ENCODE results near the gene HEPHL1.

GRCh38 chr11:94002226-94002625 lies 18.9 kb upstream of the HEPHL1 start:
- TF ChIP-seq CTCF (IDR thresholded peaks at IDR 0.05), result no peak
- no peak for TF ChIP-seq POLR2A (IDR thresholded peaks at IDR 0.05)
